GM21576 (cell line): ENCODE measurements around the gene MCUR1.
"Not testable (repeated sequence)": the region's sequence is repeated elsewhere in the genome, so short reads cannot be mapped to it uniquely, and the experiment has no call there.

Experiments
- ATAC-seq: cut with Tn5 transposase; IDR thresholded peaks from one replicate; pipeline ENCODE4 v1.9.1; 2021; ENCODE audit warnings: mild to moderate bottlenecking, moderate library complexity; ENCODE audit not compliant: unreplicated experiment

Gene MCUR1, protein sequence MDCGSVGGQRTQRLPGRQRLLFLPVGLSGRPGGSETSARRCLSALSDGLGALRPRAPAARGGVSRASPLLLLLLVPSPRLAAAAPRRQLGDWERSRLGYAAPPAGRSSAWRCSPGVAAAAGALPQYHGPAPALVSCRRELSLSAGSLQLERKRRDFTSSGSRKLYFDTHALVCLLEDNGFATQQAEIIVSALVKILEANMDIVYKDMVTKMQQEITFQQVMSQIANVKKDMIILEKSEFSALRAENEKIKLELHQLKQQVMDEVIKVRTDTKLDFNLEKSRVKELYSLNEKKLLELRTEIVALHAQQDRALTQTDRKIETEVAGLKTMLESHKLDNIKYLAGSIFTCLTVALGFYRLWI

DNA sequence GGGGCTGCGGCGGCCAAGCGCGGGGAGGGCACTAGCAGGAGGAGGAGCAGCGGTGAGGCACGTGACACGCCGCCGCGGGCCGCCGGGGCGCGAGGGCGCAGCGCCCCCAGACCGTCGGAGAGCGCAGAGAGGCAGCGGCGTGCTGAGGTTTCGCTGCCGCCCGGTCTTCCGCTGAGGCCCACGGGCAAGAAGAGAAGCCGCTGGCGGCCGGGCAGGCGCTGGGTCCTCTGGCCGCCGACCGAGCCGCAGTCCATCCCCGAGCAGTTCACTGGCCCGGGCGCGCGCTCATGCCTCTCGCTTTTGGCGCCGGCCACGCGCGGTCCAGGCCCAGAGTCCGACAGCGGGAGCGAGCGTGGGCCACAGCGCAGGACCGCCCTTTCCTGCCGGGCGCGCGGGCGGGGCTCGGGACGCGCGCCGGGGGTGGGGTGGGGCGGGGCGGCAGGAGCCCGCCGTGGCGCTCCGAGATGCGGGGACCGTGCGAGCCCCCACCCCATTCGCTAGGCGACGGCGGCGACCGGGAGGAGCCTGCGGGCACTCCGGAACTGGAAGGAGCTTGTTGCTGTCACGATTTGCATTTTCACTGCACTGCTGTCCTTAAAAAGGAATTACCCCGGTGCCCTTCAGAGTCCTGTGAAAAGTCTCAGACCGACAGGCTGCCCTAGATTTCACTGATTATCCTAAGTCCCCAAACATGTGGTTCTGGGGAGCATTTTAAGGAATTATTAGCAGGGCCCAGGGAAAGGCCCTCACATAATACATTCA, at the start of gene MCUR1:
MCUR1 (minus strand) TSS at position 382 of the 762 bp plus-strand sequence; CDS start at position 254, 128 bp downstream.
- ATAC-seq = peak; percentile 77

DNA sequence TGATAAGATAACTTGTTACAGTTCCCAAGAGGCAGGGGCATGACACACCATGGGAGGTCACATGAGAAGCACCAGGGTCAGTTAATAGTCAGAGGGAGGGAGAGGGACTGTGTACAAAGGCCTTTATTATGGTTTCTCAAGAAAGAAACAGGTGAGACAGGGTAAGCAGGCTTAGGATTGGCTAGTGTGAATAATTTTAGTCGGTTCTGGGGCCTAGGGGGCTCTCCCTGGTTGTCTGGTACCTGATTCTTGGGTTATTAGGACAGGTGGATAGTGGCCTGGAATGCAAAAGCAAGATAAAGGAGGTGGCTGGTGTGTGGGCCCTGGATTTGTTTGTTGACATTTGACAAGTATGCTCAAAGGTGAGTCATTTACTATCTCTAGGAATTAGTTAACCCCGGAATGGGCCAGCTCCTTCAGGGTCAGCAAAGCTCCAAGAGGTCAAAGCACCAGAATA, 49.4 kb upstream of the MCUR1 start:
- no peak for ATAC-seq

DNA sequence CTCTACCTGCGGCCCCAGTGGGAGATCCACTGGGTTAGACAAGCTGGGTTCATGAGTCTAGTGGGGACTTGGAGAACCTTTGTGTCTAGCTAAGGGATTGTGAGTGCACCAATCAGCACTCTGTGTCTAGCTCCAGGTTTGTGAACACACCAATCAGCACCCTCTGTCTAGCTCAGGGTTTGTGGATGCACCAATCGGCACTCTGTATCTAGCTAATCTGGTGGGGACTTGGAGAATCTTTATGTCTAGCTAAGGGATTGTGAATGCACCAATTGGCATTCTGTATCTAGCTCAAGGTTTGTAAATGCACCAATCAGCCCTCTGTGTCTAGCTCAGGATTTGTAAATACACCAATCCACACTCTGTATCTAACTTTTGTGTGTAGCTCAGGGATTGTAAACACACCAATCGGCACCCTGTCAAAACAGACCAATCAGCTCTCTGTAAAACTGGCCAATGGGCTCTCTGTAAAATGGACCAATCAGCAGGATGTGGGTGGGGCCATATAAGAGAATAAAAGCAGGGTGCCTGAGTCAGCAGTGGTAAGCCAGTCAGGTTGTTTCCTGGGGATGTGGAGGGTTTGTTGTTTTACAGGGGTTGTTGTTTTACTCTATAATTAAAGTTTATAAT, 46.3 kb upstream of the MCUR1 start:
- not testable (repeated sequence) for ATAC-seq

DNA sequence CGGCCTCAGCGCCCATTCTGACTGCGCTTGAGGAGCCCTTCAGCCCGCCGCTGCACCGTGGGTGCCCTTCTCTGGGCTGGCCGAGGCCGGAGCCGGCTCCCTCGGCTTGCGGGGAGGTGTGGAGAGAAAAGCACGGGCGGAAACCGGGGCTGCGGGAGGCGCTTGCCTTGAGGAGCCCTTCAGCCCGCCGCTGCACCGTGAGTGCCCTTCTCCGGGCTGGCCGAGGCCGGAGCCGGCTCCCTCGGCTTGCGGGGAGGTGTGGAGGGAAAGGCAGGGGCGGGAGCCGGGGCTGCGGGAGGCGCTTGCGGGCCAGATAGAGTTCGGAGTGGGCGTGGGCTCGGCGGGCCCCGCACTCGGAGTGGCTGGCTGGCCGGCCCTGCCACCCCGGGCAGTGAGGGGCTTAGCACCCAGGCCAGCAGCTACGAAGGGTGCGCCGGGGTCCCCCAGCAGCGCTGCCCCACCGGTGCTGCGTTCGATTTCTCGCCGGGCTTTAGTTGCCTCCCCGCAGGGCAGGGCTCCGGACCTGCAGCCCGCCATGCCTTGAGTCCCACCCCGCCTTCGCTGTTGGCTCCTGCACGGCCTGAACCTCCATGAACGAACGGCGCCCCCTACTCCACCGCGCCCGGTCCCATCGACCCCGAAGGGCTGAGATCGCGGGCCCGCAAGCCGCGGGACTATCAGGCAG, 45.7 kb upstream of the MCUR1 start:
- no peak for ATAC-seq

DNA sequence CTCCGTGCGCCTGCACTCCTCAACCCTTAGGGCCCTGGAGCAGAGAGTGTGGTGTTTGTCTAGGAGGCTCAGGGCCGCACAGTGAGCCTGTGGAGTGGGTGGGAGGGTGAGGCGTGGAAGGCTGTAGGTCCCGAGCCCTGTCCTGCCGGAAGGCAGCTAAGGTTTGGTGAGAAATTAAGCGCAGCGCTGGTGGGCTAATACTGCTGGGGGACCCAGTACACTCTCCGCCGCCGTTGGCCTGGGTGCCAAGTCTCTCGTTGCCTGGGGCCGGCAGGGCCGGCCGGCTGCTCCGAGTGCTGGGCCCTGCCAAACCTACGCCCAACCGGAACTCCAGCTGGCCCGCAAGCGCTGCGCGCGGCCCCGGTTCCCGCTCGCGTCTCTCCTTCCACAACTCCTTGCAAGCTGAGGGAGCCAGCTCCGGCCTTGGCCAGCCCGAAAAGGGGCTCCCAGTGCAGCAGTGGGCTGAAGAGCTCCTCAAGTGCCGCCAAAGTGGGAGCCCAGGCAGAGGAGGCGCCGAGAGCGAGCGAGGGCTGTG, 40.4 kb upstream of the MCUR1 start:
- no peak for ATAC-seq

DNA sequence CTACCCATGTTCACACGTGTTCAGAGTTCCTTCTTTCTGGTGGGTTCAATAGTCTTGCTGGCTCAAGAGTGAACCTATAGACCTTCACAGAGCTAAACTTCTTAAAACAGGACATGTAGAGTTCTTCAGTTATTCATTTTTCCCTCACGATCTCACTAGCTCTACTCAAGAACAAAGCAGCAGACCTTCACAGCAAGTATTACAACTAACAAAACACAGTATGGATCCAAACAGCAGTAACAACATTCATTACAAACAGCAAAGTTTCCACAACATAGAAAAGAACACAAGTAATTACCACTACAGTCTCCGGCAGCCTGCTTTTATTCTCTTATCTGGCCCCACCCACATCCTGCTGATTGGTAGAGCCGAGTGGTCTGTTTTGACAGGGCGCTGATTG, 39.5 kb upstream of the MCUR1 start:
- no peak for ATAC-seq

DNA sequence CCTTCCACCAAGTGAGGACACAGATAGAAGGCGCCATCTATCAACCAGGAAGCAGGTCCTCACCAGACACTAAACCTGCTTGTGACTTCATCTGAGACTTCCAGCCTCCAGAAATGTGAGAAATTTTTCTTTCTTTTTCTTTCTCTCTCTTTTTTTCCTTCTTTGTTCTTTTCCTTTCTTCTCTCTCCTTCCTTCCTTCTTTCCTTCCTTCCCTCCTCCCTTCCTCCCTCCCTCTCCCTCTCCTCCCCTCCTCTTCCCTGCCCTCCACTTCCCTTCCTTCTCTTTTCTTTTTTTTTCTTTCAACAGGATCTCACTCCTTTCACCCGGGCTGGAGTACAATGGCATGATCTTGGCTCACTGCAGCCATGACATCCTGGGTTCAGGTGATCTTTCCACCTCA, 37.4 kb upstream of the MCUR1 start:
- no peak for ATAC-seq

DNA sequence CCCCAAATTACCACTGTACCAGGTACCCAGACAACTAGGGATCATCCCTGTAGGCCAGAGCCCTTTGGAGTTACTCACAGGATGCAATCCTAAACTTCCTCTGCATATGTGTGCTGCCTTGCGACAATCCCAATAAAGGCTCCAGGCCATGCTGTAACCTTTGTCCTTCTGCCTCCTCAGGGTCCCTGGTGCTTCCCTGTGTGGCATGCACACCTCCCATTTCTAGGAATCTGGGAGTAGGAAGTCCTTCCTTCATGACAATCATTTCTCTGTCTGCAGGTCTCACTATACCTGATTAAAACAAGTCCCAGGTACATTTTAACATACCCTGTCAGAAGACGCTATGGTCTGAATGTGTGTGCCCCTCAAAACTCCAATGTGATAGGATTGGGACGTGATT, 37.0 kb upstream of the MCUR1 start:
- no peak for ATAC-seq

DNA sequence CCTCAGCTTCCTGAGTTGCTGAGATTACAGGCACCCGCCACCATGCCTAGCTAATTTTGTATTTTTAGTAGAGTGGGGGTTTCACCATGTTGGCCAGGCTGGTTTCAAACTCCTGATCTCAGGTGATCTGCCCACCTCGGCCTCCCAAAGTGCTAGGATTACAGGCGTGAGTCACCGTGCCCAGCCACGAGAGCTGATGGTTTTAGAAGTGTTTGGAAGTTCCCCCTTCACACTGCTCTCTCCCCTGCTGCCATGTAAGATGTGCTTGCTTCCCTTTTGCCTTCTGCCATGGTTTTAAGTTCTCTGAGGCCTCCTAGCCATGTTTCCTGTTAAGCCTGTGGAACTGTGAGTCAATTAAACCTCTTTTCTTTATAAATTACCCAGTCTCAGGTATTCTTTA, 36.3 kb upstream of the MCUR1 start:
- not testable (repeated sequence) for ATAC-seq

DNA sequence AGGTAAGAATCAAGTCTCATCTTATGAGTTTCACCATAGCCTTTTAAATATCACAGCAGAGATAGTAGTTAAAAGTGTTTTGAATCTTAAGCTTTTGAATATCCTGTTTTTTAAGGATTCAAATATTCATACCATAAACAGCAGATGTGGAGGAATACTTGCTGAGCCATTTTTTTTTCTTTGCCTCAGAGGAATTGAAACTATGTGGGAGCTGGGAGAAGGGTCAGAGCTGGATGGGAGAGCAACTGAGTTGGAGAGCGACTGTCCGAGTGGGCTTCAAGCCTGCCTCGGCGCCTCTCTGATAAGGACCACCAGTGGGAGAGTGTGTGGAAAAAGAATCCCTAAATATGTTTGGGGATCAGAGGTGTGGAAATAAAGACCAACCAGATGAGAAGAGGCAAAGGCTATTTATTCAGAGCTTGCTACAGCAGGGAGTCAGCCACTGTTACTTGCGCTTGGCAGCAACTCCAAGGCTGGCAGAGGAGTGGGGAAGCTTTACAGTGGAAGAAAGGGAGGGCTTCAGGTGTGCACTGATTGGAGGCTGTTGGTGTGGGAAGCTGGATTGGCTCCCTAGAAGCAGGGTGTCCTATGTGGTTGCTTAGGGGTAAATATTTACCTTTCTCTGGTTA, 34.3 kb upstream of the MCUR1 start:
- no peak for ATAC-seq

DNA sequence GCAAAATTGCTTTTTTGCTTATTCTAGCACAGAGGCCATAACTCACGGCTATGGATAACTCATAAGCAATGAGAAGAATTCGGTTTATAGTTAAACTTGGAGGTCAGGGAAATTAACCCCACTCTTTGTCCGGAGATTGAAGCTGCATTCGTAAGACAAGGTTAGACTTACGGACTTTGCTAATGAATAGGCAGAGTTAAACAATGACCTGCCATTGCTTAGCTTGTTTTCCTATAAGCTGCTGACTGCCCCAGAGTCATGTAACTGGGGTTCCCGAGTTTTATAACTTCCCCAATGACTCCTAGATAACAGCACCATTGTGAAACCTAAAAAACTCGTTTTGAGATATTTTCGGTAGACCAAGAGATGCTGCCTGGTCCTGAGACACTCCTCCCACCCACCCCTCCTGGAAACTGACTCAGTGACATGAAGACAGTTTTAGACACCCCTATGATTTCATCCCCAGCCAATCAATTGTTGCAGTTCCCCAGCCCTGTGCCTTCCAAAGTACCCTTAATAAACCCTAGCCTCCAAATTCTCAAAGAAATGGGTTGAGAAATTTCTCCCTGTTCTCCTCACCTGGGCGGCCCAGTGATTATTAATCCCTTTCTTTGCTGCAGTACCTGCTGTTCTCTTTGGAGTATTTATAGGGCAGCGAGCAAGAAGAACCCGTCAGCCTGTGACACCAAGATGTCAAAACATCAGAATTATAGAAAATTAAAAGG, 33.1 kb upstream of the MCUR1 start:
- ATAC-seq = no peak

DNA sequence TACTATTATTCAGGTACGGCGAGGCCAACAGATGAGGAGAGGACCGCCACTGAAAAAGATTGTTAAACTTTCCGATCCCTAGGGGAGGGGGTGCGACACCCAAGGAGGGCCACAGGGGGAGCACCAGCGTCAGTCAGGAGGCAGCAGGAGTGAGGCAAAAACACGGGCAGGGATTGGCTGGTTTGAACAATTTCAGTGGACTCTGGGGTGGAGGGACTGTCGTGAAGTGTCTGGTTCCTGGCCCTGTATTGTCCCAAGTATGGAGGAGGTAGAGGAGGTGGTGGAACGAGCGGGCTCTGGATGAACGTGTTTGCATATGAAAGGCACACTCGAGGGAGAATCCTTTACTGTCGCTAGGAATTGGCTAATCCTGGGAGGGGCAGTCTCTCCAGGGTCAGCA, 32.5 kb upstream of the MCUR1 start:
- no peak for ATAC-seq

DNA sequence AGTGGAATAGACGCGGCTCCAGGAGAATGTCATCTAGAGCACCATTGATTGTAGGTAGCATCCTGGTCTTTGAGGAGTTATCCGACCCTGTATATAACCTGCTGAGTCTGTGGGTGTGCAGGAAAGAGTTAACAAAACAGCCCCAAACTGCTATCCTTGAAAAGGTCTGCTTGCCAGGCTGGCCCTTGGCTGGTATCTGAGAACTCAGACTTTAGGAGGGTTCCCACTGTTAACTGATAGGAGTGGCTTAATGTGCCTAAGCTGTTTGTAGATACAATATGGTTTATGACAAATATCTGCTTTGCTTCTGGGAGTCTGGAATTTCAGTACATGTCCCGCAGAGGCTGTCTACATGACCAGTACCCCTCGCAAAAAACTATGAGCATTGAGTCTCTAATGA, 27.6 kb upstream of the MCUR1 start:
- ATAC-seq = no peak

DNA sequence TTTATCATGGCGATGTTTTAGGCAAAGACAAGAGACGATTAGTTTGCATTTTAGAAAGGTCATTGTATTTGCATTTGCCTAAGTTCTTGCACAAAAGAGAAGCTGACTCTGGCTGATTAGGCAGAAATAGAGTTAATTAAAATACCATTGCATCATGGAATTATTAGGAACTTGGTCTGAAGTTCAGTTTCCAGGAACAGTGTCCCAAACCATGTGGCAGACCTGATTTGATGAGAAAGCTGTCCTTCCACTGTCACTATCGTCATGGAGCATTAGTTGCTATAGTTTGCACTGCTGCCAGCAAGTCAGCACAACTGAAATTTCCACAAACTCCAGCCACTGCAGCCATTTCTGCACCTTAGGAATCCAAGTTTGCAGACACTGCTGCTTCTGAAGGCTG, 24.3 kb upstream of the MCUR1 start:
- no peak for ATAC-seq

DNA sequence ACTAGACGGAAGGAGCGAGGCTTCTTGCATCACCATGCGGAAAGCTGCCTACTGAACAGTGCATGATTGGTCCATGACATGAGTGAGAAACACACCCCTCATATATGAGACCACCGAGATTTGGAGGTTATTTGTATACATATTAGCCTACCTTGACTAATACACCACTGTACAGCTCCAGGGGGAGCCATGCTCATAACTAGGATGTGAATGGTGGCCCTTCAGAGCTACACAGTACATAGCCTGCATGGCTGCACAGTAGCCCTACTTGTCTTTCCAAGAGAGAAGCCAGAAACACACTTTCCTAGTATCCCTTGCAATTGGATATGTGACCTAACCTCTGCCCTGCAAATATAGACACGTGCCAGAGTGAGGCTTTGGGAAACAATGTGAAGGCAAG, 21.8 kb upstream of the MCUR1 start:
- no peak for ATAC-seq

DNA sequence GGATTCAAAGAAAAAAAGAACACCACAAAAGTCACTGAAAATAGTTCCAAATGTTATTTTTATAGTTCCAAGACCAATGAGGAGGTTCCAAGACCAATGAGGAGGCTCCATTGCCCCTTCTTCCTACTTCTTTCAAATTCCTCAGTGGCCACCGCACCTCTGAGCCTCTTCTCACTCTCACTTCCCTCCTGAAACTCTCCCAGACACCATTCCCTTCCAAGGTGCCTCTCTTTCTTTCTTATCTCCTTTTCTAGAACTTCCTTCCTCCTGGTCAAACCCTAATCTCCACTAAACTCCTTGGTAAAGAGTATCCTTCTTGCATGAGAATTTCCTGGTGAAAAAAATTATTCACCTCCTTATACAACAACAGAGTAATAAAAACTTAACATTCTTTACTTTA, 20.4 kb upstream of the MCUR1 start:
- ATAC-seq = no peak

DNA sequence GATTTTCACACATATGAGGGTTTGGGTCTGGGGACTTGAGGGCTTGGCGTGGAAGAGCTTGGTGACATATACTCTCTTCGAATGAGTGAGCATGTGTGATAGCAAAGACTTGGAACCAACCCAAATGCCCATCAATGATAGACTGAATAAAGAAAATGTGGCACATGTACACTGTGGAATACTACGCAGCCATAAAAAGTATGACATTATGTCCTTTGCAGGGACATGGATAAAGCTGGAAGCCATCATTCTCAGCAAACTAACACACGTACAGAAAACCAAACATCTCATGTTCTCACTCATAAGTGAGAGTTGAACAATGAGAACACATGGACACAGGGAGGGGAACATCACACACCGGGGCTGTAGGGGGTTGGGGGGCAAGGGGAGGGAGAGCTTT, 19.7 kb upstream of the MCUR1 start:
- not testable (repeated sequence) for ATAC-seq

DNA sequence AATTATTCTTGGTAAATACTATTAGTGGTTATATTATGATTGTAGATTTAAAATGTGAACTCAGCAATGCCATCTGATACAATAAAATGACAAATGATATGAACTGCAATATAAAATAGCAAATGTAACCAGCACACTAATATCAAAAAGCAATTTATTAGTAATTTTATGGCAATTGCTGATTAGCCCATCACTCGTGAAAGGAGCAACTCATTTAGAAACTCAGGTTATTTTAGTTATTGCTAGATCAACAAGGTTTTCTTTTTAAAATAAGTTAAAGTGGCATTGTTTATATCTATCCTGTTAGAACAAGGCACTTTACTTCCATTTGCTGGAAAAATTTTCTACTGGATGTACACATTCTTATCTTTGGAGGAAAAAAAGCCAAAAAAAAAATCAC, 18.4 kb upstream of the MCUR1 start:
- no peak for ATAC-seq

DNA sequence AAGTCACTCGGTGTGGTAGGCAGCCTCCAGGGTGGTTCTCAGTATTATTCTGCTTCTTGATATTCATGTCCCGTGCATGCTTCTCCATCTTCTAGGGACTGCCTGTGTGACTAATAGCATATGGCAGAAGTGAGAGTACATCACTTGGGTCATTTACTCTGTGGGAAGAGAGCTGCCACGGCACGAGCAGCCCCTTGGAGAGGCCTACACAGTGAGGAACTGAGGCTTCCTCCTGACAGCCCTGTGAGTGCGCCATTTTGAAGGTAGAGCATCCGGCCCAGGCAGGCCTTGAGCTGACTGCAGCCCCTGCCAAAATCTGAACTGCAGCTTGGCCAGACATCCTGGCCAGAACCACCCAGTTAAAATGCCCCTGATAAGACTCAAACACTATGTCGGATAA, 17.3 kb upstream of the MCUR1 start:
- peak; percentile 50 for ATAC-seq

DNA sequence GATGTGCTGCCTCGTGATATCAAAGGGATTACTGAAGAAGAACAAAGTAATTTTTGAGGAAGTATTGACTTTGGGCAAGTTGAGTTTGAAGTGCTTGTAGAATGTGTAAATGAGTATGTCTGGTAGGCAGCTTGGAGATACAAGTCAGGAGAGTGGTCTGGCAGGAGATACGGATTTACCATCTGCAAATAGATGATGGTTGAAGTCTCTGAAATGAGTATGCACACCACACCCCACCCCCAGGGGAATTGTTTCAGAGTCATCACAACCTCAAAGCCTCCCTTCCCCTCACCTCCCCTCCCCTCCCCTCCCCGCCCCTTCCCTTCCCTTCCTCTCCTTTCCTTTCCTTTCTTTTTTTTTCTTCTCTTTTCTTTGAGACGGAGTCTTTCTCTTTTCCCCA, 16.4 kb upstream of the MCUR1 start:
- ATAC-seq = no peak
